Dendritic cell treated with granulocyte-macrophage colony-stimulating factor and Interleukin-4, amounts not matched to agents 40 ng/mL and 50 ng/mL, for 4 days (primary cell): ENCODE data around the gene IFITM5.

ENCODE experiments used
- H3K27ac Mint-ChIP-seq: one replicate; pipeline ENCODE4 v1.8.0; 2022; ENCODE audit warnings: mild to moderate bottlenecking, mixed read lengths
- H3K27me3 Mint-ChIP-seq: one replicate; pipeline ENCODE4 v1.8.0; 2022; ENCODE audit warnings: mild to moderate bottlenecking, mixed read lengths
- H3K36me3 Mint-ChIP-seq: one replicate; pipeline ENCODE4 v1.8.0; 2022; ENCODE audit warnings: low read depth, mixed read lengths
- H3K4me1 Mint-ChIP-seq: one replicate; pipeline ENCODE4 v1.8.0; 2022; ENCODE audit warnings: low read depth, mixed read lengths
- H3K4me3 Mint-ChIP-seq: one replicate; pipeline ENCODE4 v1.8.0; 2022; ENCODE audit warnings: mild to moderate bottlenecking, moderate library complexity, mixed read lengths
- H3K9me3 Mint-ChIP-seq: one replicate; pipeline ENCODE4 v1.8.0; 2022; ENCODE audit warnings: mixed read lengths
- intact Hi-C: fragments of 100-400 bp; cut with micrococcal nuclease; formaldehyde crosslinking; loops from one replicate; pipeline ENCODE4 v1.15.0; 2022

Gene IFITM5

GRCh38 chr11:299951-300735 is 817 bp upstream of the IFITM5 start:
- intact Hi-C loops = loop anchor here (10.0 kb wide), 1 partner anchor 45 kb away; no protein-coding TSS in a partner anchor
- Mint-ChIP-seq H3K4me1 (peaks cover 34% of the 10 kb centered on the region), H3K9me3 (no peaks in the 10 kb centered on the region), H3K4me3 (no peak overlapping the region), H3K27ac (no peak overlapping the region), H3K36me3 (no peaks in the 10 kb centered on the region), H3K27me3 (peaks cover 78% of the 10 kb centered on the region)

GRCh38 chr11:298406-299065 is 790 bp downstream of the IFITM5 start:
- Mint-ChIP-seq H3K4me3 (no peak overlapping the region), H3K27me3 (peaks cover 80% of the 10 kb centered on the region), H3K36me3 (no peaks in the 10 kb centered on the region), H3K9me3 (no peaks in the 10 kb centered on the region), H3K27ac (no peak overlapping the region), H3K4me1 (peaks cover 34% of the 10 kb centered on the region)
- intact Hi-C loops = no loop called here

GRCh38 chr11:297586-298405 is 1.5 kb downstream of the IFITM5 start:
- H3K4me3 Mint-ChIP-seq = no peak overlapping the region
- peak overlapping the region; percentile 67 for H3K27ac Mint-ChIP-seq
- H3K9me3 Mint-ChIP-seq = no peaks in the 10 kb centered on the region
- intact Hi-C loops = no loop called here
- peaks cover 26% of the 10 kb centered on the region for H3K4me1 Mint-ChIP-seq
- peaks cover 73% of the 10 kb centered on the region for H3K27me3 Mint-ChIP-seq
- no peaks in the 10 kb centered on the region for H3K36me3 Mint-ChIP-seq

GRCh38 chr11:297051-297585 is 2.2 kb downstream of the IFITM5 start:
- Mint-ChIP-seq H3K27ac (peak overlapping the region; percentile 67), H3K4me3 (no peak overlapping the region), H3K9me3 (no peaks in the 10 kb centered on the region), H3K36me3 (no peaks in the 10 kb centered on the region), H3K4me1 (peaks cover 25% of the 10 kb centered on the region), H3K27me3 (peaks cover 70% of the 10 kb centered on the region)
- intact Hi-C loops = no loop called here

- intact Hi-C loops = no loop called here
- H3K27me3 Mint-ChIP-seq = peaks cover 71% of the 10 kb centered on the region
- H3K9me3 Mint-ChIP-seq = no peaks in the 10 kb centered on the region
- H3K4me3 Mint-ChIP-seq = no peak overlapping the region
- H3K4me1 Mint-ChIP-seq = peaks cover 25% of the 10 kb centered on the region
- H3K36me3 Mint-ChIP-seq = no peaks in the 10 kb centered on the region
- no peak overlapping the region for H3K27ac Mint-ChIP-seq
These were observed 2.9 kb downstream of the IFITM5 start for GRCh38 chr11:296171-297050.

GRCh38 chr11:295351-296170 is 3.8 kb downstream of the IFITM5 start:
- intact Hi-C loops = no loop called here
- no peak overlapping the region for H3K27ac Mint-ChIP-seq
- peaks cover 25% of the 10 kb centered on the region for H3K4me1 Mint-ChIP-seq
- H3K4me3 Mint-ChIP-seq = no peak overlapping the region
- peaks cover 69% of the 10 kb centered on the region for H3K27me3 Mint-ChIP-seq
- H3K9me3 Mint-ChIP-seq = no peaks in the 10 kb centered on the region
- no peaks in the 10 kb centered on the region for H3K36me3 Mint-ChIP-seq

GRCh38 chr11:294780-295179 is 4.5 kb downstream of the IFITM5 start:
- Mint-ChIP-seq H3K9me3 (no peaks in the 10 kb centered on the region), H3K4me1 (peaks cover 25% of the 10 kb centered on the region), H3K27ac (peak overlapping the region; percentile 36), H3K36me3 (no peaks in the 10 kb centered on the region), H3K4me3 (no peak overlapping the region), H3K27me3 (peaks cover 67% of the 10 kb centered on the region)
- intact Hi-C loops = no loop called here

- peak overlapping the region; percentile 36 for H3K27ac Mint-ChIP-seq
- H3K4me1 Mint-ChIP-seq = peaks cover 29% of the 10 kb centered on the region
- no peak overlapping the region for H3K4me3 Mint-ChIP-seq
- intact Hi-C loops = no loop called here
- no peaks in the 10 kb centered on the region for H3K9me3 Mint-ChIP-seq
- no peaks in the 10 kb centered on the region for H3K36me3 Mint-ChIP-seq
- H3K27me3 Mint-ChIP-seq = peaks cover 67% of the 10 kb centered on the region
These were observed 5.3 kb downstream of the IFITM5 start for GRCh38 chr11:293852-294661.

GRCh38 chr11:293271-293851 is 6.0 kb downstream of the IFITM5 start:
- Mint-ChIP-seq H3K4me1 (peaks cover 30% of the 10 kb centered on the region), H3K4me3 (no peak overlapping the region), H3K9me3 (no peaks in the 10 kb centered on the region), H3K27ac (peak overlapping the region; percentile 26), H3K27me3 (peaks cover 63% of the 10 kb centered on the region), H3K36me3 (no peaks in the 10 kb centered on the region)
- intact Hi-C loops = no loop called here

GRCh38 chr11:292211-293121 is 6.9 kb downstream of the IFITM5 start:
- Mint-ChIP-seq H3K36me3 (no peaks in the 10 kb centered on the region), H3K27me3 (peaks cover 63% of the 10 kb centered on the region), H3K4me1 (peaks cover 31% of the 10 kb centered on the region), H3K4me3 (no peak overlapping the region), H3K27ac (no peak overlapping the region), H3K9me3 (no peaks in the 10 kb centered on the region)
- intact Hi-C loops = no loop called here
